Activated T-cell treated with anti-CD3 and anti-CD28 coated beads, Interleukin-2, amount 50 U/mL, for 48 hours (primary cell): ENCODE measurements around the gene CSMD2.

Experiments used
- DNase-seq, 2 experiments: peaks; one replicate each; pipeline ENCODE4 v3.0.0-alpha.2; 2020

The CSMD2 gene

DNA sequence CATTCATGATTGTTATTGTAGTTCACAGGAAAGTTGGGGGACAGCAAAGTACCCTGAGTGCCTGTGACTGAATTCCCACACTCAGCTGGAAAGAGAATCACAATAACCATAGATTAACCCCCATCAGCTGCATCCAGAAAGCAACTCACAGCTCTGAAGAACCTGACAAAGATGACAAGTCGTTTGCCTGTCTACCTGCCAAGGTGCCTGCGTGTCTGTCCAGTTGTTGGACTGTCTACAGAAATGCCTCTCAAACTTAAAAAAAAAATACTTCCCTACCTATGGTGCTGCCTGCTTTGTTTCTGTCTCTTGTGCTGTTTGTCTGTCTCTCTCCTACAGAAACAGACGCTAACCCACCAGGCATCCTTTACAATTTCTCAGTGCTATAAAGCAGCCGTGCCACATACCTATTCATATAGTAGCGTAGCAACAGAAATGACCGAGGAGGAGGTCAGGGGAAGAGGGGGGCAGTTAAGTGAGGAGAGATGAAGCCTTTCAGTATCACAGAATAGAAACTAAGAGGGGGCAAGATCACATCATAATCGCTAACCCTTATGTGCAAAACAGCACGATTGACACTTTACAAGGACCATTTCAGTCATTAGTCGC lies 455.8 kb downstream of the CSMD2 start:
- no peak for DNase-seq

DNA sequence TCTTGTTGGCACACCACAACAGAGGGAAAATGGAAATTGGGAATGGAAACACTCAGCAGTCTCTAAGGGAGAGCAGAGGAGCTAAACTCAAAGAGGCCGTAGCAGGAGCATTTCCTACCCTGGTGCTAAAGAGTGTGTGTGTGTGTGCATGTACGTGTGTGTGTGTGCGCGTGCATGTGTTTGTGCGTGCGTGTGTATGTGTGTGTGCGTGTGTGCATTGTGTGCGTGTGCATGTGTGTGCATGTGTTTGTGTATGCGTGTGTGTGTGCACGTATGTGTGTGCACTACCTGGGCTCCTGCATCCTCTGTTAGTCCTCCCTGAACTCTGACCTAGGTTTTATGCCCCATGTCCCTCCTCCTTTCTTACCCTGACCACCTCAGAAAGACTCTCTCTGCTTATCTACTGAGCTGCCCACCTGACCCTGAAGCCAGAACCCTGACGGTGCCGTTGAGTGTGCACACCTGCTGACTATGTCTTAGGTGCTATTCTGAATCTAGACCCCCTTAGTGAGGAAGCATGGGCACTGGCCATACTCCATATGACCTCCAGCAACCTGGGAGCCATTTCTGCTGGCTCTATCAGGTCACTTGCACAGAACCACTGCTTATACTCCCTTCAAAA lies 458.3 kb downstream of the CSMD2 start:
- no peak for DNase-seq

DNA sequence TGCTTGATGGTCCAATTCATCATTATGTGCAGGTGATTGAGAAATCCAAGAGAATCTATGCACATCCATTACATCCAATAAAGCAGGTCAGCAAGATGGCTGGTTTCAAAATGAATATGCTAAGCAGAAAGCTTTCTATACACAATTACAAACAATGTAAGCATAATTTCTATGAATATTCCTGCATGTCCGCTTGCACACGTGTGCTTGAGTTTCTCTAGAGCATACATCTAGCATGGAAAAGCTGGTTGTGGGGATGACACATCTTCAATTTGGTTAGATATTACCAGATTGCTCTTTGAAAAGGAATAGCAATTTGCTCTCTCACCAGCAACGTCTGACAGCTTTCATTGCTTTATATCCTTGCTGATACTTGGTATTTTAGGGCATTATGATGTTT lies 461.6 kb downstream of the CSMD2 start:
- DNase-seq, result no peak

- DNase-seq, result no peak
Observed at GRCh38 chr1:33698361-33699035, 466.5 kb downstream of the CSMD2 start.

DNA sequence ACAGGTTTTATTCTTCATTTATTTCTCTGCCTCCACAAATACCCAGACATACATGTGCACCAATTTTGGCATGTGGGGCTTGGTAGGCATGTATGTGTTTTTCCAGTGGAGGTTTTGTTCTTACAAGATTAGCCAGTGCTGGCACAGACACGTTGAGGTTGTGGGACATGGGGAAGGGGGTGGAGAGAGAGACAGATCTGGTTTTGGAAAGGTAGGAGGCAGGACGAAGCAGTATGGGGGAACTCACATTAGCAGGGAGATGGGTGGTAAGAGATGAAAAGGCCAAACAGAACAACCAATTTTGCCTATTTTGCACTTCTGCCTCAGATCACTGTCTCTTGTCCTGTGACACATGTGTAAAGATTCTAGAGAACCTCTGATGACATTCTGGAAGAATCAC lies 467.2 kb downstream of the CSMD2 start:
- DNase-seq, result no peak

GRCh38 chr1:33696962-33697361 lies 468.1 kb downstream of the CSMD2 start:
- DNase-seq, result no peak

- DNase-seq, result no peak
Observed at GRCh38 chr1:33696311-33696710, 468.7 kb downstream of the CSMD2 start.

GRCh38 chr1:33692206-33693188 lies 472.5 kb downstream of the CSMD2 start:
- no peak for DNase-seq

DNA sequence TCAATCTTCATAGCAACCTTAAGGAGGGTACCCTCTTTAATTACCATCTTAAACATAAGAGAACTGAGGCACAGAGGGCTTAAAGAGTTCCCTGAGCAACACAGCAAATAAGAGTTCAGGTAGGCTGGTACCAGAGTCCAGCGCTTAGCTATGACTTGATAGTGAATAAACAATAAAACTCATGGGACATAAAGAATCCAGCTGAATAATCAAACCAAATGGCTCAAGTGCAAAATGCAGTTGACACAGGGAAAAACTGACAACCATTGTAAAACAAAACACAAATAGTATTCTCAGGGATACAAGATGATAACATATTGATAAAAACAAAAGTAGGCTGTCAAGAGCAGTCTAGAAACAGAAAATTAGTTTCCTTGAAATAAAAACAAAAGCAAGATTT lies 478.0 kb downstream of the CSMD2 start:
- DNase-seq, result no peak

GRCh38 chr1:33686551-33686950 lies 478.5 kb downstream of the CSMD2 start:
- no peak for DNase-seq

DNA sequence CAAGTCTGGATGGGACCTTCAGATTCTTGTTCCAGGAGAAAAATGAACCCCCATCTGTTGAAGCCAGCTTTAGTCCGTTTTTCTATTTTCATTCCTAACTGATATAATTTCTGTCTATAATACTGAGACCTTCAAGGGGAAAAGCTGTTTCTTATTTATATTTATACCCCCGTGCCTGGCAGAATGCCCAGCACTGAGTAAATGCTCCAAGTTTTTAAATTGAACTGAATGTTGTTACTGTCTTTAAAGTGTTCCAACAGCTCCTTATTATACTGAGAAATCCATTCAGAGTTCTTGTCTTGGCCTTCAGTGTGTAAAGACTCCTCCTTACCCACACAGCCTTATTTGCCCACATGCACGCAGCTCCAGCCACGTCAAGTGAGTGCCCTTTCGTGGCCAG lies 479.8 kb downstream of the CSMD2 start:
- no peak for DNase-seq

DNA sequence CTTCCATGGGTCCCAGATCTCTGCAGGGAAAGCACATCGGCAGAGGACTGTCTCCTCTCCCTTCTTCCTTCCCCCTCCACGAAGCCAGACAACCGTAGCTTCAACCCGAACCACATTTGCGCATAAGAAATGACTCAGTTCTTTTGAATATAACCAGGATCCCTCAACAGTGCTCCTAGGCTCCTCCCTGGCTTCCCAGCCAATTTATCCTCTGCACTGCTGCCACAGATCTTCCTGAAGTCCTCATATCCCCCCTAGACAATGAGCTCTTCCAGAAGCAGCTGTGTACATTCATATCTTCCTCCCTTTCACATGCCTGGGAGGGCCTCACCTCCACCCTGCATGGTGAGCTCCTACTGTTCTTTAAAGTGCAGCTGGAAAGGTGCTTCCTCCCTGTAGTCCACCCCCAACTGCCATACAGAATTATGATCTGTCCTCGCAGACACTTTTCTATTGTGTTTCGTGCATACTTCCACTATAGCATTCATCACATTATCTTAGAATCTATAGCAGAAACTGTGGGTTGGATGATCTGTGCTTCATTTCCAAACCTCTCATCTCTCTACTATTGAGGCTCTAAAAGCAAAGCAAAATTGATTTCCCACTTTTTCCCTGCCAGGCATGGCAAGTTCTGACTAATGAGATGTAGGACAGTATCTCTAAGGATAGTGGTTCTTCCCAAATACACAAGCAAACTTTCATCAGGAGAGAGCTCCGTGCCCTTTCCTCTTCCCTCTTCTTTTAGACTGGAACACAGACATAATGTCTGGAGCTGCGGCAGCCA lies 480.4 kb downstream of the CSMD2 start:
- DNase-seq, result no peak

GRCh38 chr1:33683913-33684312 lies 481.1 kb downstream of the CSMD2 start:
- no peak for DNase-seq

DNA sequence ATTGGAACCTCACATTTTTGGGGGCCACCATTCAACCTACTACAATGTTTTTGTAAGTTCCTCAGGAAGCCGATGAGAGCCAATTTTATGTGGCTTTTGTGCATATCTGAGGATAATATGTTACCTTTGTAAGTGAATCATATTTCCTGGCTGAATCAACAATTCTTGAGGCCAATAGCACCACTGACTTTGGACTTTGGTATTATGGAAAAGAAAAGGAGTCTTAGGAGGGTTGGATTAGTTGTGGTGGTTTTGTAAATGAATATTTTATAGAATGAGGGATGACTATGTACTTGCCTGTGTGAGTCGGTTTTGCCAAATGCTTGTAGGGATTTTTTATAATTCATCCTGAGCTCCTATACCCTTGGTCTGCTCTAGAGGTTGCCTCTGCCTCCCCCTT lies 482.7 kb downstream of the CSMD2 start:
- no peak for DNase-seq

- no peak for DNase-seq
Observed at GRCh38 chr1:33680281-33680840, 484.7 kb downstream of the CSMD2 start.

DNA sequence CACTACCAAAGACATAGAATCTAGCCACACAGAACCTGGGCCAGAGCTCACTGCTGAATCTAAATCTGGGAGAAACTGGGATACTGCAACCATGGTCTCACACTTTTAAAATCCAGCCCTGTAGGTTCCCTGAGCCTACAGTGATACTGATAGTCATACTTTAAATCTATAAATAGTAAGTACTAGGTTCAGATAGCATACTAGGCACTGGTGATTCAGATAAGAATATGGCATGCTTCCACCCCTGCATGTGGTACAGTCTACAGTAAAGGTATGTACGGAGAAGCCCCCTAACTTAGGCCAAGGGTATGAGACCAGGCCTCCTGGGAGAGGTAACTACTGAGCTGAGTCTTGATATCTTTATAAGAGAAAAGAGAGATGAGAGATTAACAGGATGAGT lies 494.5 kb downstream of the CSMD2 start:
- DNase-seq, result no peak

- no peak for DNase-seq
Observed at GRCh38 chr1:33668695-33669094, 496.3 kb downstream of the CSMD2 start.

- no peak for DNase-seq
Observed at GRCh38 chr1:33667386-33668282, 497.4 kb downstream of the CSMD2 start.

DNA sequence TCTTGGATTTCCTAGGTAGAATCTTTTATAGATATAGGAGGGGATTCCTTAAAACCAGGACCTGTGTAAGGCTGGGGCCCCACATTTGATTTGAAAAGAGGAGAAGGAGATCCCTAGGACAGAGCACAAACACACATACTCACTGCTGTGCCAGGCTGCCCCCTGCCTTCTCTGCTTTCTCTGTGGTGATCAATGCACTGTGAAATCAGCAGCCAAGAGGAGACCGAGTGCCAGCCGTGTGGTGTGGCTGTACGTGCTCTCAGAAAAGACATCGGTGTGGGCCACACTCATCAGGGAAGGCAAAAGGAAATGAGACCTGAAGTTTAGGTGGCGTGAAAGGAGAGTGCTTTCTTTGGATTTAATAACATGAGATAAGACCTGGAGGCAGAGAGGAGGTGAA lies 498.4 kb downstream of the CSMD2 start:
- no peak for DNase-seq

DNA sequence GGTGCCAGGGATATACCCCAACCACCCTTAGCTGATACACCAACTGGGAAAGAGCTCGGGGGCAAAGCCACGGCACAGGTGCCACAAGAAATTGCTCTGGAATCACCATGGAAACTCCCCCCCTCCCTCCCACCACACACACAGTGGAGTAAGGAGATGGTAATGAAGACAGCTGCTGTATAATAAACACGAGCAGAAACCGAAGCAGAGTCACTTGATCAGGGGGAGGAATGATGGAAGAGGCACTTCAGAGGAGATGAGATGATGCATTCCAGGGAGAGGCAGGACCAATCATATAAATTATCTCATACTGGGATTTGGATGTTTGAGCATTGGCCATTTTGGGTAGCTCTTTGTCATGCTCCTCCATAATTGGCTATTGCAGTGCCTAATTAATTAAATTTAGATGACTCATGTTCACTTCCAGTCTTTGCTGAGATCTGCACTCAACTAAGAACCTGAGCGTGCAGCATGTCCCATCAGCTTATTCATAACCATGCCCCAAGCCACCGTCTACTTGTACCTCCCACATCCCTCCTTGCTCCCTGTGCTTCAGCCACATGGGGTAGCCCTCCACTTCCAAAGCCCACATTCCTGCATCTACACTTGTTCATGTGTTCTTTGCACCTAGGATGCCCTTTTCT lies 503.1 kb downstream of the CSMD2 start:
- no peak for DNase-seq

DNA sequence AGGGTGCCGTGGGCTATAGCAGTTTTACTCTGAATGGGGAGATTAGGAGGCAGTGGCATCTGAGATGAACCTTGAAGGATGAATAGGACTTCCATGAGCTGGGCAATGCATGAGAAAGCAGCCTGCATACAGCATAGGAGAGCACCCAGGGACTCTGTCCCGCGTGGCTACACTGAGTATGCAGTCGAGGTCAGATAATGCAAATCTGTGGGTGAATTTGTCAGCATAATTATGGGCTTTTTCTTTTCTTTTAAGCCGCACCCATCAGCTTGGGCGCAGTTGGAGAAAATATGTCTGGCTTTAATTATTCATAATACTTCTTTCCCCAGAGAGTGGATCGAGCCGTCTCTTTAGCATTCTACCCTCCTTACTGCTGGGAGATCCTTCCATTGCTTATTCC lies 504.1 kb downstream of the CSMD2 start:
- no peak for DNase-seq
